H54 (cell line): Measurements from ENCODE around the gene MACROD2.

ENCODE experiments used
- DNase-seq: peaks from one replicate; pipeline ENCODE4 v3.0.0; 2011; ENCODE audit warnings: low spot score, mixed read lengths; ENCODE audit not compliant: insufficient read length
- FAIRE-seq: peaks from 3 replicates; lab custom pipeline; 2011; peaks lifted over from hg19 to GRCh38; lab: Jason Lieb, UNC
- POLR2A ChIP-seq: IDR thresholded peaks from 2 replicates; pipeline ENCODE4 v1.6.1; 2011; ENCODE audit warnings: low read depth, mild to moderate bottlenecking, low read length

The MACROD2 gene

DNA sequence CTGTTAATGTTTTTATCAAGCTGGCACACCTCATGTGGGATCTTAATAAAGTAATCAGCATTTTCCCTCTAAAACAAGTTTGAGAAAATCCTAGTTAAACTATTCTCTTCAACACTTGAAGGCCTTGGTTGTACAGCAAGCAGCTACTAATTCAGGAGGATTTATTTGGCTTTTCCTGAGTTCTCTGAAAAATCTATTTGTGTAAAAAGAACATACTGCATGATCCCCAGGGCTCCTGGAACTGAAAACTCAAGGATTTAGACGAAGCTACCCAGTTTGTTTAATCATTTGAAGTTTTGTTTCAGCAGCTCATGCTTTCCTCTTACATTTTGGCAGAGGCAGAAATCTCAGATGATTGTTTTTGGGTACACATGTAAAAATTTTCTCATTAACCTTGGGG is 651.7 kb downstream of the MACROD2 start:
- DNase-seq (no peak), FAIRE-seq (no peak)
- no peak for TF ChIP-seq POLR2A

DNA sequence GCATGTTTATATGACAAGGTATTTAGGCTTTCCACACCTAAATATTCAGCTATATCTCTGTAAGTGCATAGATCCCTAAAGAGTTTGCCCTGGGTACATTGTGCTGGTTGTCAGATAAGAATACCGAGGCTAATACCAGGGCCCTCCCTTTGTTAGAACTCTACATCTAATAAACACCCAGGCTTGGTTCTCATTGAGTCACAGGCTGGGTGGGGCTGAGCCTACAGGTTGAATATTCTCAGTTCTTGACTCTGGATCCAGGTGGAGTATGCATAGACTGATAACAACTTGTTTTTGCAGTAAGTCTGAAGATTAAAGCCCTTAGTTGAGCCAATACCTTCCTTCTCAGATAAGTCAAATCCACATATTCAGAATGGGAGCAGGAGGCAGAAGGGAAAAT is 654.3 kb downstream of the MACROD2 start:
- no peak for TF ChIP-seq POLR2A
- DNase-seq (no peak), FAIRE-seq (no peak)

DNA sequence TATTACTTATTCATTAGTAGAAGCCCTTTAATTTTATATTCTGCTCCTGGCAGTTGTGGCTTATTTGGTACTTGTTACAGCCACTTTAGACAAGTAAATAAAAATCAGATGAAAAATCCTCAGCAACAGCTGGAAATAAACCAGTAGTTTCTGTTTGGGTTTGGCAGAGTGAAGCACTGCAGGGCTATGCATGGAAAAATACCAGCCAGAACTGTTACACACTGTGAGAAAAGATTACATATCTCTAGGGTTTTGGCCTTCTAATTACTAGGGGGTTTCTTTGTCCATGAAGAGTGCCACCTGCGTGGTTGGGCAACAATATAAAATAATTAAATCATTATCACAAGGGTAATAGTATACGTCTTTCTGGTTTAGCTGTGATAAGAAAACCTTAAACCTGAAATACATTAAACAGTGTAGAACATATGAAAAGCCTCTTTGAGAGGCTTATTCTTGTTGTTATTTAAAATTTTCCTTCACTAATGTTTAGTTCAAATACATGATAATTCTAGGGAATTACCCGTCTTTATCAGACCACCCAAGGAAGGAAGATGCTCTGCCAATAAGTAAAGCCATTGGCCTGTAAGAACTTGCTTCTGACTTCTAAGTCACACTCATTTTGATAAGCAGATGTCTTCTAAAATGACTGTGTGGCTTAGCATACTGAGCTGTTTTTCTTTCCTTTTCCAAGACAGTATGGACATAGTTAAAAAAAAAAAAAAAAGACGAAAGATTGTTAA is 662.1 kb downstream of the MACROD2 start:
- TF ChIP-seq POLR2A: no peak
- DNase-seq: no peak
- no peak for FAIRE-seq

DNA sequence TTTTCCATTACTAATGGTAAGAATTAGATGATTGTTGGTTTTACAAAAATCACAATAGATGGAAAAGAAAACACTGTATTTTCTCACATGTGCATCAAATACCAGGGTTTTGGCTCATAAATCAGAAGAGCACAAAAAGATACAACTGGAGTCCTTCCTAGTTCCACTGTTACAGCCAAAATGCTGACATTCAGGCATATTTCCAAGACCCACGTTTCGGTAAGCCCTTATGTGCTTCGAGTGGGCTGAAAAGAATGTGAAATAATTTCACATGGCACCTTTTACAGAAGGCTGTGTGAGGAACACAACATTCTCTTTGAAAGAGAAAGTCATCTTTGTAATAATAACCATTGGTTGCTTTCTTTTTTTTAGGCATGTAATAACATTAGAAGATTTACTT is 668.8 kb downstream of the MACROD2 start:
- no peak for TF ChIP-seq POLR2A
- FAIRE-seq (no peak), DNase-seq (no peak)

DNA sequence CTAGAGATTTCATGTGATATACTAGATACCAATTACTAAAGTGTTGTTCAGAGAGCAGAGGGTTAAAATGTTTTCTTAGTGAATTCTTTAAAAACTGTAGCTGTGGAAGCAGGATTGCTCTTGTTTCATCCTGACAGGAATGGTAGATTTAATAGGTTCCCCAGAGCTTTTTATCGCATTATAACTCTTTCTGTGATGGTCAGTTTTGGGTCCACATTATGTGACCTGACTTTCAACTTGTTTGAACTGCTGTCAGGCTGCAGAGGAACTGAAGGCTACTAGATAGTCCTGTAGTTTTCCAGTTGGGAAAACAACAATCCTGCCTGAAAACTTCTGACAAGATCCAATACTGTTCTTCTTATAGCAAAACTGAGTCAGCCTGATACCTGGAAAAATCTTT is 671.4 kb downstream of the MACROD2 start:
- DNase-seq (no peak), FAIRE-seq (no peak)
- no peak for TF ChIP-seq POLR2A

DNA sequence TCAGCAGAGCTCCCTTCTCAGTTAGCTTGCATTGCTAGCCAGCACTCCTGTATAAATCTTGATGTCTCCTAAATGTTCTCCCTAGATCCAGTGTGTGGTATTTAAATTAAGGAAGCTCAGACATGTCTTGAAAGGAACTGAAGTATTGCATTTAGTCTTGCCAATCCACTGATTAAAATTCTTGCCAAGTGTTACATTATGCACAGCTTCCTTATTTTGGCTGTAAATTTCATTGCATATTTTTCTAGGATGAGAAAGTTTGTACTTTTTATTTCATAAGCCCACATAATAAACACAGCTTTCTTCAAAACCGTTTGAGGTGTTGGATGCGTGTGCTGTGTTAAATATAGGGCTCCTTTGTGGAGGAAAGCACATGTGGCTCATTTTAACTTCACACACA is 671.9 kb downstream of the MACROD2 start:
- no peak for DNase-seq
- FAIRE-seq: no peak
- no peak for TF ChIP-seq POLR2A

DNA sequence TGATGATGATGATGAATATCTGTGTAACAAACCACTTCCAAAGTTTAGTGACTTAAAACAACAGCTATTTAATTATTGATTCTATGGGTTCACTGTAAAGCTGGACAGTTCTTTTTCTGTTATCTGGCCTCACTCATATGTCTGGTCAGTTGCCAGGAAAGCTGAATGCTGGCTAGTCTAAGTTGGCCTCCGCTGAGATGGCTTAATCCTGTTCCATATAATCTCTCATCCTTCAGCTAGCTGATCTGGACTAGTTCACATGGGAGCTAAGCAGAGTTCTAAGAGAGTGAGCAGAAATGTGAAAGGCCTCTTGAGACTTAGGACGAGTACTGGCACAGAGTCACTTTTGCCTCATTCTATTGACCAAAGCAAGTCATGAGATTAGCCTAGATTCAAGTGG is 676.8 kb downstream of the MACROD2 start:
- FAIRE-seq (no peak), DNase-seq (no peak)
- no peak for TF ChIP-seq POLR2A

DNA sequence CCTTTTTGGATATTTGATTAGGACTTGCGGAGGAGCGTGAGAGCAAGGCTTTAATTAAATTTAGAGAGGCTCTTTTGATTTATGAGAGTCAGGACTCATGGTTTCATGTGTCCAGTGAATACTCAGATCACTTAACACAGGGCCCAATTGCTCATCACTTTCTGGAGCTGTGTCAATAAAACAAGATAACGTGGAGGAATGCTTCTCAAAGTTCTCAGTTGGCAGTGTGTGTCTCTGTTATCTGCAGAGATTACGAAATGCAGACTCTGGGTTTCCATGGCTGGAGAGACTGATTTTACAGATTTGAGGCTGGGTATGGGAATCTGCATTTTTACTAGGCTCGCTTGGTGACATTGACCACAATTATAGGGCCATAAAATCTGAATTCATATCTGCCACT is 677.8 kb downstream of the MACROD2 start:
- DNase-seq: no peak
- TF ChIP-seq POLR2A: no peak
- FAIRE-seq: no peak

DNA sequence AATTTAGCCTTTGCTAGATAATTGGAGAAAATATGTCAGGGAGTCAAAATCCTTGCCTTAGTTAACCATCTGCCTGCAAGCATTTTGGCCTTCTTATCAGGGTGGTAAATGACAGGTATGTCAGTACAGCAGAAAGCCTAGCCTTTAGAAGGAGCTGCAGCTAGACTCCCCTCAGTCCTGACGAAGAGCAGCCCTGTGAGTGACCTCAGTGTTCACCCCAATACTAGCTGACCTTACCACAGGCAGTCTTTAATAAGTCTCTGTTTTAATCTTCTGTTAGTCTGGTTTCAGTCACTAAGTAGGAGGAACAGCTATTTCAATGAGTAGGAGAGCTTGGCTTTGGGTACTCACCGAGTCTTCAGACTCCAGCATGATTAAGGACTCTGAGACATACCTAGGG is 682.1 kb downstream of the MACROD2 start:
- no peak for TF ChIP-seq POLR2A
- DNase-seq: no peak
- FAIRE-seq: no peak

DNA sequence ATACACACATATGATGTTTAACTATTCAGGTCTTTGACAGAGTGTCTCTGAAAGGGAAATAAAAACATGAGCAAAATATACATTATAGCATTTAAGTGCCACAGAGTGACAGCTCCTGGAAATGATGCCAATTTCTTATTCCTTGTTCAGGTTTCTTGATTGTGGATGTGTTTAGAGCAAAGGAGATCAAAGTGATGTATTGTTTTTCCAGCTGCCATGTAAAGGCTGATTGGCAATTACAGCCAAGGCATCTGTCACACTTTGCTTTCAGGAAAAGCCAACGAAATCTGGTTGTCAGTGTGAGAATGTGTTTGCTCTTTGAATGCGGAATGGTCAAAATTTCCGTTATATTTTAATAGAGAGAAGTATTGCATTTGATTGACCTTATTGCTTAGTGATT is 689.9 kb downstream of the MACROD2 start:
- TF ChIP-seq POLR2A: no peak
- no peak for FAIRE-seq
- DNase-seq: no peak

DNA sequence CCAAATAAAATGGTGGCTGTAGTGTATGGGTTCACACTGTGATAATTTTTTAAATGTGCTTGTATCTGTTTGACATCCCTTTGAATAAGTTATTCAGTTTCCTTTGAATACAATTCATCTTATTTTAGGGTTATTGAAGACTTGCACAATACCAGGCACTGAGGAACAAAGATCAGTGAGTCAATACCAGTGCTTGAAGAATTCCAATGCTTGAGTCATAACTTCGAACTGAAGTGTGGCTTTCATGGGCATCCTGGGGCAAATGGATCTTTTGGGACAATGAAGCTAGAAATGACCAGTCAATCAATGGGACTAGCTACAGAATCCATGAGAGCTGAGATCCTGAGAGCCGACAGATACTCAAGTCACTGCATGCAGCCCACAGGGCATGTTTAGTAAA is 692.0 kb downstream of the MACROD2 start:
- no peak for DNase-seq
- TF ChIP-seq POLR2A: no peak
- no peak for FAIRE-seq

DNA sequence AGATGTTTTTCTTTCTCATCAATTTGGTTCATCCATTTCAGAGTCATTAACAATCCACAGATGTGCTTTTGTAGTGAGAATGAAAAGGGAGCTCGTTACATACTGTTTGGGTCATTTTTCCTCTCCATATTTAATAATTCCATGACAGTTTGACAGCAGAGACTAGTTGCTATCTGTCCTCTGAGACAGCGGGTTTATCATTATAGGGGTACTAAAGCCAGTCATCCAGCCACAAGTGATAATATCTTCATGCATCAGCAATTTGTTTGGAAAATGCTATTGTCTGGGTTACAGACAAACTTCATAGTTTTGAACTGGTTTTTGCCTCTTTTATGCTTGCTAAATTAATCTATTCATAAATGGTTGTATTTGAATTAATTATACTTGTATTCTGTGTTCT is 692.7 kb downstream of the MACROD2 start:
- FAIRE-seq (no peak), DNase-seq (no peak)
- no peak for TF ChIP-seq POLR2A

DNA sequence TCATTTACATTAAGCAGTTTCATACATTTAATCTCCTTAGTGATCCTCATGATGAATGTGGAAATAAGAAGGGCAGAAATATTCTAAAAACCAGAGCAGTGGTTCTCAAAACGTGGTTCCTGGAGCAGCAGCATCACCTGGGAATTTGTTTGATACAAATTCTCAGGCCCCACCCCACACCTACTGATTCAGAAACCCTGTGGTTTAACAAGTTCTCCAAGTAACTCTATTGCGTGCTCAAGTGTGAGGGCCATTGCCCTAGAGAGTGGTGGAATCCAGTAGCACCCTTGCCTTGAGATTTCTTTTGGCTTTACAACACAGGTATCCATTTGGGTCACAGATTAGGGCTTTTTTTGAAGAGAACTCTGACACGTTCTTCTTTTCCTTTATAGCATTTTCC is 696.7 kb downstream of the MACROD2 start:
- TF ChIP-seq POLR2A: no peak
- no peak for DNase-seq
- no peak for FAIRE-seq

DNA sequence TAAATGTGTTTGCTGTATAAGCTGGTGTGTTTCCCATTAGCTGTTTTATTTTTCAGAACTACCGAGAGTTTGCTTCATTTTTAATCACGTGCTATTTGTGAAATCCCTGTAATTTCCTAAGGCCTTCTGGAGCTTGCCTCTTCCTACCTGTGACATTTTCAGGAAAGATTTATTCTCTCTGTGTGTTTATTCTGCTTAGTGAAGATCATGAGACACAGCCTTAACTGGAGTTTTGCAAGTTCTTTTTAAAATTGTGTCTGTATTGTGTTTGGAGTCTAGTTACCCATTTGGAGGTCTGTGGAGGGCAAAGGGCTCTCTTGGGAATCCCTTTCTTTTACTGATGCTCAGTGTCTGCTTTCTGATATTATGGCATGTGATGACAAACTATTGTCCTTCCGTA is 701.2 kb downstream of the MACROD2 start:
- no peak for TF ChIP-seq POLR2A
- no peak for FAIRE-seq
- DNase-seq: no peak

DNA sequence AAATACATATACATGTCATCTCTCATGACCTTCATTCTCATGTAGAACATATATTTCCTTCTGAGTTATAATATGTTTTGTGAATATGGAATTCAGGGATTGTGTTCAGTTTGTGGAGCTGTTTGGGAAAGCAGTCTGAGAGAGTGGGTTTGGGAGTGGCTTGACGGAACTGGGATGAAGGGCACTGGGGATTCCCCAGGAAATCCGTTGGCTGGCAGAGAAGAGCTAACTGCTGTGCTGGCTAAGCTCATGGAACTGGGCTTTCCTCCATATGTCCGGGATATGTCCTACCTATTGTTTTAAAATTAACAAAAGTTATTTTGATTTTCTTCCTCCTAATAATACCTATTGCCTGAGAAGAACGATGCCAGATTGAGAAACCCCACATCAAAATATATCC is 701.6 kb downstream of the MACROD2 start:
- DNase-seq (no peak), FAIRE-seq (no peak)
- TF ChIP-seq POLR2A: no peak
